ENCODE measurements around the gene TPRG1.

DNA sequence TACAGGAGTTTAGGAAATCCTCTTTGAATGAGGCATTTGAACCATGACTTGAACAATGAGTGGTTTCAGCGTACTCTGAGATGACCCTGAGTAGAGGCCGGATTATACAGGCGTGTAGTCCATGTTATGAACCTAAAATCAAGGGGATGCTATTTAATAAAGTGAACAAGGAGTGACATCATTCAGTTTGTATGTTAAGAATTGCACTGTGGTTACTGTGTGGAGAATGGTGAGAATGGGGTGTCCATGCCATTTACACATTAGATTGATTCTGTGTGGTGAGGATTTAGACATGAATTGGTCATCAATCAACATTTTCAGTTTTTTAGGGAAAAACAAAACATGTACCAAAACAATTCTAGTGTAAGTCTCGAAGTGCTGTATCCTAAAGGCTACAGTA is 65.8 kb downstream of the TPRG1 start:
- TF ChIP-seq, protein P1, sequence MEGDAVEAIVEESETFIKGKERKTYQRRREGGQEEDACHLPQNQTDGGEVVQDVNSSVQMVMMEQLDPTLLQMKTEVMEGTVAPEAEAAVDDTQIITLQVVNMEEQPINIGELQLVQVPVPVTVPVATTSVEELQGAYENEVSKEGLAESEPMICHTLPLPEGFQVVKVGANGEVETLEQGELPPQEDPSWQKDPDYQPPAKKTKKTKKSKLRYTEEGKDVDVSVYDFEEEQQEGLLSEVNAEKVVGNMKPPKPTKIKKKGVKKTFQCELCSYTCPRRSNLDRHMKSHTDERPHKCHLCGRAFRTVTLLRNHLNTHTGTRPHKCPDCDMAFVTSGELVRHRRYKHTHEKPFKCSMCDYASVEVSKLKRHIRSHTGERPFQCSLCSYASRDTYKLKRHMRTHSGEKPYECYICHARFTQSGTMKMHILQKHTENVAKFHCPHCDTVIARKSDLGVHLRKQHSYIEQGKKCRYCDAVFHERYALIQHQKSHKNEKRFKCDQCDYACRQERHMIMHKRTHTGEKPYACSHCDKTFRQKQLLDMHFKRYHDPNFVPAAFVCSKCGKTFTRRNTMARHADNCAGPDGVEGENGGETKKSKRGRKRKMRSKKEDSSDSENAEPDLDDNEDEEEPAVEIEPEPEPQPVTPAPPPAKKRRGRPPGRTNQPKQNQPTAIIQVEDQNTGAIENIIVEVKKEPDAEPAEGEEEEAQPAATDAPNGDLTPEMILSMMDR (conservative IDR thresholded peaks at IDR 0.05; ENCODE audit: low read depth, low read length), result no peak
- TF ChIP-seq POLR2A (IDR thresholded peaks at IDR 0.05; ENCODE audit: low read depth, low read length) (no peak), RFX5 (IDR thresholded peaks at IDR 0.05; ENCODE audit: low read depth, low read length) (no peak), BHLHE40 (IDR thresholded peaks at IDR 0.05; ENCODE audit: low read depth, low read length) (no peak), MAFK (IDR thresholded peaks at IDR 0.05; ENCODE audit: low read depth, low read length) (no peak), SMC3 (IDR thresholded peaks at IDR 0.05; ENCODE audit: low read depth, low read length) (no peak), CHD1 (IDR thresholded peaks at IDR 0.05; ENCODE audit: low read depth, low read length) (no peak), MXI1 (IDR thresholded peaks at IDR 0.05; ENCODE audit: borderline replicate concordance, low read depth, low read length) (no peak), RCOR1 (IDR thresholded peaks at IDR 0.05; ENCODE audit: insufficient replicate concordance, low read length) (no peak), CEBPB (IDR thresholded peaks at IDR 0.05; ENCODE audit: low read depth, low read length) (no peak), RAD21 (IDR thresholded peaks at IDR 0.05; ENCODE audit: low read length) (no peak)
- TF ChIP-seq, protein P2, sequence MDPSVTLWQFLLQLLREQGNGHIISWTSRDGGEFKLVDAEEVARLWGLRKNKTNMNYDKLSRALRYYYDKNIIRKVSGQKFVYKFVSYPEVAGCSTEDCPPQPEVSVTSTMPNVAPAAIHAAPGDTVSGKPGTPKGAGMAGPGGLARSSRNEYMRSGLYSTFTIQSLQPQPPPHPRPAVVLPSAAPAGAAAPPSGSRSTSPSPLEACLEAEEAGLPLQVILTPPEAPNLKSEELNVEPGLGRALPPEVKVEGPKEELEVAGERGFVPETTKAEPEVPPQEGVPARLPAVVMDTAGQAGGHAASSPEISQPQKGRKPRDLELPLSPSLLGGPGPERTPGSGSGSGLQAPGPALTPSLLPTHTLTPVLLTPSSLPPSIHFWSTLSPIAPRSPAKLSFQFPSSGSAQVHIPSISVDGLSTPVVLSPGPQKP (IDR thresholded peaks at IDR 0.05; ENCODE audit: borderline replicate concordance, low read depth, low read length), result no peak
- TF ChIP-seq, protein P3, sequence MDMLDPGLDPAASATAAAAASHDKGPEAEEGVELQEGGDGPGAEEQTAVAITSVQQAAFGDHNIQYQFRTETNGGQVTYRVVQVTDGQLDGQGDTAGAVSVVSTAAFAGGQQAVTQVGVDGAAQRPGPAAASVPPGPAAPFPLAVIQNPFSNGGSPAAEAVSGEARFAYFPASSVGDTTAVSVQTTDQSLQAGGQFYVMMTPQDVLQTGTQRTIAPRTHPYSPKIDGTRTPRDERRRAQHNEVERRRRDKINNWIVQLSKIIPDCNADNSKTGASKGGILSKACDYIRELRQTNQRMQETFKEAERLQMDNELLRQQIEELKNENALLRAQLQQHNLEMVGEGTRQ (IDR thresholded peaks at IDR 0.05; ENCODE audit: low read depth, low read length), result no peak
